RWPE1 (cell line): Measurements from ENCODE around the gene KIAA1217.
A peak's percentile ranks its signal among the peaks of the same experiment; 100 is the strongest.

Experiments
- CTCF ChIA-PET: fragments of 350-600 bp; sonication (Branson Sonifier 250); formaldehyde crosslinking; extraction: SDS; loops from one replicate; lab custom pipeline; 2021; lab: Yijun Ruan, JAX
- POLR2A ChIA-PET: fragments of 400-600 bp; formaldehyde crosslinking; extraction: SDS; loops from one replicate; lab custom pipeline; 2020; ENCODE audit warnings: antibody characterized with exemption; ENCODE audit not compliant: low non-redundant PET; lab: Yijun Ruan, JAX
- DNase-seq: peaks from one replicate; pipeline ENCODE4 v3.0.0; 2012; ENCODE audit warnings: low spot score
- H3K27ac ChIP-seq: fragments of 450-650 bp; 2 replicates; pipeline ENCODE4 v1.5.1; 2017
- TF ChIP-seq, protein P1 (sequence below): fragments of 450-650 bp; conservative IDR thresholded peaks from 2 replicates; pipeline ENCODE4 v1.5.1; 2017; ENCODE audit warnings: low read depth, mild to moderate bottlenecking

The KIAA1217 gene

GRCh38 chr10:24501056-24501711 is 292.2 kb downstream of the KIAA1217 start:
- DNase-seq, result no peak
- H3K27ac ChIP-seq, result no peak overlapping the region
- ChIA-PET POLR2A (no interaction called here), CTCF (interaction anchor here (0.5 to 0.6 kb wide), 2 partner anchors 141 to 303 kb away, joined by 3 to 4 read pairs; no protein-coding TSS in a partner anchor)
- TF ChIP-seq, protein P1, sequence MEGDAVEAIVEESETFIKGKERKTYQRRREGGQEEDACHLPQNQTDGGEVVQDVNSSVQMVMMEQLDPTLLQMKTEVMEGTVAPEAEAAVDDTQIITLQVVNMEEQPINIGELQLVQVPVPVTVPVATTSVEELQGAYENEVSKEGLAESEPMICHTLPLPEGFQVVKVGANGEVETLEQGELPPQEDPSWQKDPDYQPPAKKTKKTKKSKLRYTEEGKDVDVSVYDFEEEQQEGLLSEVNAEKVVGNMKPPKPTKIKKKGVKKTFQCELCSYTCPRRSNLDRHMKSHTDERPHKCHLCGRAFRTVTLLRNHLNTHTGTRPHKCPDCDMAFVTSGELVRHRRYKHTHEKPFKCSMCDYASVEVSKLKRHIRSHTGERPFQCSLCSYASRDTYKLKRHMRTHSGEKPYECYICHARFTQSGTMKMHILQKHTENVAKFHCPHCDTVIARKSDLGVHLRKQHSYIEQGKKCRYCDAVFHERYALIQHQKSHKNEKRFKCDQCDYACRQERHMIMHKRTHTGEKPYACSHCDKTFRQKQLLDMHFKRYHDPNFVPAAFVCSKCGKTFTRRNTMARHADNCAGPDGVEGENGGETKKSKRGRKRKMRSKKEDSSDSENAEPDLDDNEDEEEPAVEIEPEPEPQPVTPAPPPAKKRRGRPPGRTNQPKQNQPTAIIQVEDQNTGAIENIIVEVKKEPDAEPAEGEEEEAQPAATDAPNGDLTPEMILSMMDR, result no peak

DNA sequence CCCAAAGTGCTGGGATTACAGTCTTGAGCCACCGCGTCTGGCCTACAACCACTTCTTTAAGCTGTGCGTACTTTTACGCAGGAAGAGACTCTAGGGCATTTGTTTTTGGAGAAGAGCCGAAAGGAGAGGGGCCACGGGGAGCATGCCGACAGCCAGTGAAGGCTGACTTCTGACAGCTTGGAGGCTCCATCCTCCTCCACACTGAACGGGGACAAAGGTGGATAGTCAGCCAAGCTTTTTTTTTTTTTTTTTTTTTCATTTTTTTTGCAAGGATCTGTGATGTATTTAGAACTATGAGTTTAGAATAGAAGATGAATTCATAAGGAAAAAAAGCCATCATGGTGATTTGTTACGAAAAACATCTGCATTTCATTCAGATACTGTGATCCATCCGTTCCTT is 293.1 kb downstream of the KIAA1217 start:
- ChIA-PET CTCF (interaction anchor here (0.7 to 1.1 kb wide), 2 partner anchors 182 to 507 kb away, joined by 3 read pairs; no protein-coding TSS in a partner anchor), POLR2A (no interaction called here)
- no peak for DNase-seq
- no peak overlapping the region for H3K27ac ChIP-seq
- TF ChIP-seq, protein P1, result no peak

DNA sequence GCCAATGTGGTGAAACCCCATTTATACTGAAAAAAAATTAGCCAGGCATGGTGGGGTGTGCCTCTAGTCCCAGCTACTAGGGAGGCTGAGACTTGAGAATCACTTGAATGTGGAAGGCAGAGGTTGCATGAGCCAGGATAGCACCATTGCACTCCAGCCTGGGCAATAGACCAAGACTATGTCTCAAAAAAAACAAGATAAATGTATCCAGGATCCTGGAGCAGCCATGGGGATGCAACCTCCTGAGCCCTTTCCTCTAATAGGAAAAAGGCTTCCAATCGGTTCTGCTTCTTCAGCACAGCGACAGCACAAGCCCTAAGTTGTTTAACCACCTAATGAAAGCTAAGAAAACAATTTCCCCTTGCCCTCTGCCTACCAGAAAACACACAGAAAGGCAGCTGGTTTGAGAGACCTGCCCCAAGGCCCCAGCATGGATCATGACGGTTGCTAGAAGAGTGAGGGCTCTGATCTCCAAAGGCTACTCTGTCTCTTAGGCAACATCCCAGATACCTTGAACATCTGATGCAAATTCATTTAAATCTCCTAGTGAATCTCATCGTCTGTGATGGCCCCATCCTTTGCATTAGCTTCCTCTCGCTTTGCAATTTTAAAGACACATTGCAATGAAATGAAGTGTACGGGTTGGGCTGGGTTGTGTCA is 294.0 kb downstream of the KIAA1217 start:
- CTCF ChIA-PET, result interaction anchor here (0.5 to 1.1 kb wide), 7 partner anchors 16 to 508 kb away, joined by 3 to 5 read pairs (median 3); no protein-coding TSS in a partner anchor
- H3K27ac ChIP-seq, result no peak overlapping the region
- no peak for DNase-seq
- TF ChIP-seq, protein P1, result no peak
- POLR2A ChIA-PET, result no interaction called here

GRCh38 chr10:24503461-24504320 is 294.8 kb downstream of the KIAA1217 start:
- TF ChIP-seq, protein P1, result peak; percentile 84
- peak; percentile 52 for DNase-seq
- POLR2A ChIA-PET, result no interaction called here
- CTCF ChIA-PET, result interaction anchor here (0.6 to 1.2 kb wide), 8 partner anchors 9 to 556 kb away, joined by 3 to 5 read pairs (median 3); no protein-coding TSS in a partner anchor
- no peak overlapping the region for H3K27ac ChIP-seq

GRCh38 chr10:24505759-24506158 is 296.8 kb downstream of the KIAA1217 start:
- ChIA-PET POLR2A (no interaction called here), CTCF (no interaction called here)
- no peak for DNase-seq
- TF ChIP-seq, protein P1, result no peak
- no peak overlapping the region for H3K27ac ChIP-seq

GRCh38 chr10:24513155-24513554 is 304.2 kb downstream of the KIAA1217 start:
- TF ChIP-seq, protein P1, result no peak
- ChIA-PET CTCF (no interaction called here), POLR2A (no interaction called here)
- no peak for DNase-seq
- H3K27ac ChIP-seq, result no peak overlapping the region
